T-helper 1 cell (primary cell): ENCODE measurements around the gene PARP3.
"Not testable (repeated sequence)": the region's sequence is repeated elsewhere in the genome, so short reads cannot be mapped to it uniquely, and the experiment has no call there.

ENCODE experiments used
- DNase-seq, 5 donors: peaks; one replicate each; pipeline ENCODE4 v3.0.0-alpha.2; 2012 to 2020

The PARP3 gene

GRCh38 chr3:51986010-51986947, 44.1 kb downstream of the PARP3 start:
- DNase-seq, result no peak

GRCh38 chr3:51987568-51987967, 45.4 kb downstream of the PARP3 start:
- no peak for DNase-seq

DNA sequence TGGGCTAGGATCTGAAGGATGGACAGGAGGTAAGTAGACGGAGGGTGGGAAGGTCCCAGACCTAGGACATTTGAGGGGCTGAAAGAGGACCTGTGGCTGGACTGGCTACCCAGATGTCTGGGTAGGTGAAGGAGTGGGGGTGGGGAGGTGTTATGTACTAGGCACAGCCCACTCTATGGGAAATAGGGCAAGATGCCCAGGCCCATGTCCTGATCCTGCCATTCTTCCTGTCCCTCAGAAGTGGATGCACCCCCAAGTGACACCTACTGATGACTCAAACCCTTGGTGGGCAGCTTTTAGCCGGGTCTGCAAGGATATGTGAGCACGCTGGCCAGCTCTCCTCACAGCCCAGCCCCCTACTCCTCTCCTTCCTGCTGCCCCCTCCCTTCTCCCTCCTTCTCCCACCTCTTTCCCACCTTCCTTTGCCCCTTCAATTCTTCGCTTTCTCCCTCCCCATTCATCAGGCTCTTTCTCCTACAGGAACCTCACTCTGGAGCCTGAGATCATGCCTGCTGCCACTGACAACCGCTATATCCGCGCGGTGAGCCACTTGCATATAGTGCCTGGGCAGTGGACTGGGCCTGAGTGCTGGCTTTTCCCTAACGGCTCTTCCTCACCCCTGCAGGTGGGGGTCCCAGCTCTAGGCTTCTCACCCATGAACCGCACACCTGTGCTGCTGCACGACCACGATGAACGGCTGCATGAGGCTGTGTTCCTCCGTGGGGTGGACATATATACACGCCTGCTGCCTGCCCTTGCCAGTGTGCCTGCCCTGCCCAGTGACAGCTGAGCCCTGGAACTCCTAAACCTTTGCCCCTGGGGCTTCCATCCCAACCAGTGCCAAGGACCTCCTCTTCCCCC, 46.4 kb downstream of the PARP3 start:
- no peak for DNase-seq

DNA sequence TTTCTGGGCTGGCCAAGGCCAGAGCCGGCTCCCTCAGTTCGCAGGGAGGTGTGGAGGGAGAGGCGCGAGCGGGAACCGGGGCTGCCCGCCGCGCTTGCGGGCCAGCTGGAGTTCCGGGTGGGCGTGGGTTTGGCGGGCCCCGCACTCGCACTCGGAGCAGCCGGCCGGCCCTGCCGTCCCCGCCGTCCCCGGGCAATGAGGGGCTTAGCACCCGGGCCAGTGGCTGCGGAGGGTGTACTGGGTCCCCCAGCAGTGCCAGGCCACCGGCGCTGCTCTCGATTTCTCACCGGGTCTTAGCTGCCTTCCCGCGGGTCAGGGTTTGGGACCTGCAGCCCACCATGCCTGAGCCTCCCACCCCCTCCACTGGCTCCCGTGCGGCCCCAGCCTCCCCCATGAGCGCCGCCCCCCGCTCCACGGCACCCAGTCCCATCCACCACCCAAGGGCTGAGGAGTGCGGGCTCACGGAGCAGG, 48.4 kb downstream of the PARP3 start:
- DNase-seq, result not testable (repeated sequence)

DNA sequence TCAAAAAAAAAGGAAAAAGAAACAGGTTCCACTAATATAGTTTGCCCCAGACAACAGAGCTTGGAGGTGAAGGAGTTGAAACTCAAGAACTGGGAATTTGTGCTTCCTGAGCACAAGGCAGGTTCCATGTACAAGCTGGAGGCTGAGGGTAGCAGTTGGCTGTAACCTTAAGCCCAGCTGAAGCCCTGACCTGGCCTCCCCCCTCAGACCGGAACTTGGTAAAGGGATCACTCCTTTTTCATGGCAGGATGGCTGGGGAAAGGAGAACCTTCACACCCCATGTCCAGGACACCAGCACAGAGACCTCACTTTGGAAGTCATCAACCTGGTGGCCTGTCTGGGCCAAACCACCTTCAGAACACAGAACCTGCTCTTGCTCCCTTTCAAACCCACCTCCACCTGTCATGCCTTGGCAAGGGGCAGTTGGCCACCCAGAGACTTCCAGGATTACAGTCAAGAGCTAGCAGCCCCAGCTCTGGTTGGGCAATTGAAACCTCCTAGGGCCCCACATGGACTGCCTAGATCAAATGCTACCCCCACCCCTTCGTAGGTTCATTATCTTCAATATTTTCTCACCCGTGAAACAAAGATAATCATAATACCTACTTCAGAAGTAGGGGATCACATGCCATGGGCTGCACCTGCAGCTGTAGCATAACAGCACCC, 50.0 kb downstream of the PARP3 start:
- no peak for DNase-seq

DNA sequence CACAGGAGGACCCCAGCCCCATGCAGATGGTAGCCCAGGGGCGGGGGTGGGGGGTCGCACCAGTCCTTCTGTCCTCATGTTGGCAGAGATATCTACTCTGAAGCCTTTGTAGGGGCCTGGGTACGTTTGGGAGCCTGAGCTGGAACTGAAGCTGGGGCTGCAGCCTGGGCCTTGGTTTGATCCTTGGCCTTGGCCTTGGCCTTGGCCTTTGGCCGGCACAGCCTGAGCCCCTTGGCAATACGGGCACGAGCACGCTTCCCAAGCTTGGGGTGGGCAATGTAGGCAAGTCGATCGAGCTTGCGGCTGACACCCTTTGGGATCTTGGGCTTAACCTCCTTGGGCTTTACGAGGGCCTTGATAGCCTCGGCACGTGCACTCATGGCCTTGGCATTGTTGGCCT, 51.5 kb downstream of the PARP3 start:
- not testable (repeated sequence) for DNase-seq

DNA sequence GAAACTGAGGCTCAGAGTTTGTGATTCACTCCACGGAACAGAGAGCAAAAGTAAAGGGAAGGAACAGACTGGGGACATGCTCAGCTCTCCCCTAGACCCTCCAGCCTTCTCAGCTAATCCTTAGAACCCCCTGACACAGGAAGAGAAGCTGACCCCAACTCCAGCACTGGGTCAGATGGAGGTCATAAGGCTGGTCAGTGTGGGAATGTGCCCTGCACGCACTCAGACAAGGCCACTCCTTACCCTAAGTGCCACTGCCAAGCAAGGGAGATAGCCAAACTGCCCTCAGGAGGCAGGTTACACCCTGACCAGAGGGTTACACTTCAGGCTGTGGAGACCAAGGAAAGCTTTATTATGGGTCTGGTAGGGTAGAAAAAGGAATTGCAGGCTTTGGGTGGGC, 52.4 kb downstream of the PARP3 start:
- DNase-seq, result no peak

GRCh38 chr3:51995346-51996163, 53.4 kb downstream of the PARP3 start, which contains the start of gene RPL29:
Gene RPL29 (minus strand): TSS chr3:51995895. CDS start chr3:51995461, 434 bp downstream.
- DNase-seq, result peak; percentile 79 to 95 (median 86)

DNA sequence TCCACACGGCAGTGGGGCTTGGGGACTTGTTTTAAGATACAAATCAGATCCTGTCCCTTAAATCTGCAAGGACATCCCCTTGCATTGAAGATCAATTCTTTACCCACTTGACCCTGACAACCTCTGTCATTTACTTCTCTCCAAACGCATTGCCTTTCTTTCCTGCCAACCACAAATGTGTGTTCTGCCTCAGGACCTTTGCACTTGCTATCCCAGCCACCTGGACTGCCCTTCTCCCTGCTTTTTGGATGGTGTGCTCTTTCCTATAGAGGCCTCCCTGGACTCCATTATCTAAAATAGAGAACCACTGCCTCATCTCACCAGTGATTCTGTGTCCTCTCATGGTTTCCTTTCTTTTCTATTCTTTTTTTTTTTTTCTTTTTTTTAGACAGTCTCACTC, 55.0 kb downstream of the PARP3 start:
- DNase-seq, result no peak

GRCh38 chr3:51997935-51998596, 55.9 kb downstream of the PARP3 start:
- no peak for DNase-seq
